GM12878 (cell line): Measurements from ENCODE around the gene SETBP1.

Source experiments
- CBX3 ChIP-seq: fragments of 200-600 bp; sonication (generic); IDR thresholded peaks from 2 replicates; pipeline ENCODE4 v1.6.1; 2016; ENCODE audit warnings: low read depth, borderline replicate concordance
- CHD2 ChIP-seq: IDR thresholded peaks from 2 replicates; pipeline ENCODE4 v1.6.1; 2011; ENCODE audit warnings: low read depth, low read length, improper control_type of control experiment, borderline replicate concordance
- POLR2AphosphoS5 ChIP-seq: IDR thresholded peaks from 2 replicates; pipeline ENCODE4 v1.6.1; 2011; ENCODE audit warnings: mild to moderate bottlenecking, low read length, inconsistent platforms

DNA sequence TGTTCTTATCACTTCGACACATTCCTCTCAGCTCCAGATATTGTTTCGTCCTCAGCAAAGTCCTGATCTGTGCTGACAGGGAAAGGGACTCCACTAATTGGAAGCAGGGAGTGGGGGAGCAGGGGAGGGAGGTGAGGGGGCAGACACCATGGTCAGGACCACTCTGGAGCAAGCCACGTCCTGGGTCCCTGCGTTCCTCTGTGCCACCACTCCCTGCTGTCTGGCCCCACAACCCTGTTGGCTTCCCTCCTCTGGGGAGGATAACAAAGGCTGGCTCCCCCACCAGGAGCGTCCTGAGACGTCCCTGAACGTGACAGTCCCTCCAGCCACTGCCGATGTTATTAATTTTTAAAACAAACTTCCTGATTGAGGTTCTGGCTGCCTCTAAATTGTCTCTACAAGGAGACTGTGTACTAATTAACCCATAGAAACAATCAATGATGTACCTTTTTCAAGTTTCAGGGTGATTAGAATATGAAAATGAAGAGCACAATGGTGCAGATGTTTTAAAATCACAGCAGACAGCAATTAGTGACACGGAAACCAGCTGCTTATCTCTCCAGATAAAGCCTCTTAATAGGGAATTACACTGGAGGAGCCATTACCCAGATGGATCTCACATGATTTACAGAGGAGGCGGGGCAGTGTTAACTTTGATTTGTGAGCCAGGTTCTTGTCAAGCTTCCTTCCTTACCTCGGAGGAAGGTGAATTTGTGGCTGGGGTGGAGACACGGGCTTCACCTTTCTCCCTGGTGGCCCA lies 257.5 kb downstream of the SETBP1 start:
- TF ChIP-seq CBX3 = no peak
- no peak for TF ChIP-seq POLR2AphosphoS5
- no peak for TF ChIP-seq CHD2
